Sigmoid colon (tissue), 7 donors: Measurements from ENCODE around the gene CCDC177. TPM values are rescaled to one million over a fixed set of nuclear protein-coding genes. Genes with fewer than 3 reads are reported as not detected.

Experiments
- DNase-seq: peaks from one replicate; pipeline ENCODE4 v3.0.0-alpha.2; 2019
- H3K27ac ChIP-seq, 4 donors: fragments of 200-600 bp; sonication (generic); one replicate each; pipeline ENCODE4 v1.5.1; 2016 to 2019; ENCODE audit warnings: mild to moderate bottlenecking in 1 of 4
- H3K27me3 ChIP-seq, 3 donors: fragments of 200-600 bp; sonication (generic); one replicate each; pipeline ENCODE4 v1.5.1; 2019; ENCODE audit warnings: mild to moderate bottlenecking in 1 of 3
- H3K36me3 ChIP-seq, 4 donors: fragments of 200-600 bp; sonication (generic); one replicate each; pipeline ENCODE4 v1.5.1; 2016 to 2019
- H3K4me1 ChIP-seq, 4 donors: fragments of 200-600 bp; sonication (generic); one replicate each; pipeline ENCODE4 v1.5.1; 2017 to 2019
- H3K4me3 ChIP-seq, 4 donors: fragments of 200-600 bp; sonication (generic); one replicate each; pipeline ENCODE4 v1.5.1; 2017 to 2019; ENCODE audit warnings: mild to moderate bottlenecking in 2 of 4, moderate library complexity in 1 of 4
- H3K9me3 ChIP-seq, 4 donors: fragments of 200-600 bp in 3 of 4; sonication (generic) in 3 of 4; one replicate each; pipeline versions ENCODE4 v1.5.1 to v1.6.1; 2013 to 2019
- EP300 ChIP-seq, 4 donors: sonication (generic); formaldehyde crosslinking; IDR thresholded peaks; one replicate each; pipeline ENCODE4 v1.6.1; 2017; ENCODE audit warnings: antibody characterized with exemption in 4 of 4
- POLR2A ChIP-seq, 2 donors: fragments of 450-650 bp; IDR thresholded peaks; one replicate each; pipeline ENCODE4 v1.6.1; 2016; ENCODE audit warnings: antibody characterized with exemption in 2 of 2, mild to moderate bottlenecking in 2 of 2, moderate library complexity in 2 of 2
- POLR2AphosphoS5 ChIP-seq, 4 donors: sonication (generic); formaldehyde crosslinking; IDR thresholded peaks; one replicate each; pipeline ENCODE4 v1.6.1; 2017; ENCODE audit warnings: antibody characterized with exemption in 4 of 4
- WGBS, 2 donors: extraction: QIAGEN DNeasy Blood & Tissue Kit; methylation state at CpG; one replicate each; pipeline ENCODE4 v1.1.7; 2013; 5-methylcytosine and 5-hydroxymethylcytosine counted together
- intact Hi-C: fragments of 100-400 bp; cut with DNase I; formaldehyde crosslinking; loops from one replicate; pipeline ENCODE4 v1.15.1; 2023
- polyA plus RNA-seq, 3 donors: library from polyadenylated mRNA; stranded (reverse); fragments of 200-250 nt; gene quantifications; one replicate each; pipeline ENCODE4 v1.2.3, GENCODE V29; 2013
- total RNA-seq, 4 donors: library from RNA; depleted of rRNA; stranded (reverse); fragments of >200 nt; gene quantifications; one replicate each; pipeline ENCODE4 v1.1.0, GENCODE V29; 2016
- TF ChIP-seq, protein P1 (sequence below), 4 experiments: fragments of 450-650 bp in 3 of 4; fragments of 200-600 bp in 1 of 4; IDR thresholded peaks; one replicate each; pipeline ENCODE4 v1.5.1; 2016 to 2019; ENCODE audit warnings: antibody characterized with exemption in 4 of 4, mild to moderate bottlenecking in 3 of 4, moderate library complexity in 2 of 4
- donor health status: healthy with polysubstance abuse.
- donor health status: Bipolar disorder and iron deficiency.
- donor health status: healthy.

The CCDC177 gene
- total and polyA plus RNA-seq, 7 donors, result not detected

DNA sequence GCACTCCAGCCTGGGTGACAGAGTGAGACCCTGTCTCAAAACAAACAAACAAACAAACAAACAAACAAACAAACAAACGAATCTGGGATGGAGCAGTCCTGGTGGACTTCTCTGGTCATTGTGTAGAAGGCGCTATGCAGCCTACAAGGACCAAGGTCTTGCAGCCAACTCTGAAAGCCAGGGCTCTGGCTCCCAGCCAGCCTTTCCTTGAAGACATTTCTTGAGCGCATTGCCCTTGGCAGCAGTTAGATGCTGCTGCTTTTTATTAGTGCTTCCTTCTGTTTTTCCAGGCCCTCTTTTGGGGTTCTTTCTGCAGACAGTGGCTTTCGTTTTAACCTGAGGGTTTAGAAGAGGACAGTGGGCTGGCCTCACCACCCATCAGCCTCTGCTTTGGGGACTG lies 20.2 kb downstream of the CCDC177 start:
- Histone ChIP-seq H3K36me3 (no peaks in the 10 kb centered on the region), H3K9me3 (no peaks in the 10 kb centered on the region), H3K27me3 (peaks cover 0 to 15% (median 5%) of the 10 kb centered on the region in 3 donors), H3K4me3 (no peak overlapping the region), H3K27ac (no peak overlapping the region), H3K4me1 (peaks cover 0 to 7% (median 0%) of the 10 kb centered on the region in 4 donors)
- intact Hi-C loops, result no loop called here
- DNase-seq, result no peak
- no peak for TF ChIP-seq POLR2A (IDR thresholded peaks at IDR 0.05)
- TF ChIP-seq, protein P1, sequence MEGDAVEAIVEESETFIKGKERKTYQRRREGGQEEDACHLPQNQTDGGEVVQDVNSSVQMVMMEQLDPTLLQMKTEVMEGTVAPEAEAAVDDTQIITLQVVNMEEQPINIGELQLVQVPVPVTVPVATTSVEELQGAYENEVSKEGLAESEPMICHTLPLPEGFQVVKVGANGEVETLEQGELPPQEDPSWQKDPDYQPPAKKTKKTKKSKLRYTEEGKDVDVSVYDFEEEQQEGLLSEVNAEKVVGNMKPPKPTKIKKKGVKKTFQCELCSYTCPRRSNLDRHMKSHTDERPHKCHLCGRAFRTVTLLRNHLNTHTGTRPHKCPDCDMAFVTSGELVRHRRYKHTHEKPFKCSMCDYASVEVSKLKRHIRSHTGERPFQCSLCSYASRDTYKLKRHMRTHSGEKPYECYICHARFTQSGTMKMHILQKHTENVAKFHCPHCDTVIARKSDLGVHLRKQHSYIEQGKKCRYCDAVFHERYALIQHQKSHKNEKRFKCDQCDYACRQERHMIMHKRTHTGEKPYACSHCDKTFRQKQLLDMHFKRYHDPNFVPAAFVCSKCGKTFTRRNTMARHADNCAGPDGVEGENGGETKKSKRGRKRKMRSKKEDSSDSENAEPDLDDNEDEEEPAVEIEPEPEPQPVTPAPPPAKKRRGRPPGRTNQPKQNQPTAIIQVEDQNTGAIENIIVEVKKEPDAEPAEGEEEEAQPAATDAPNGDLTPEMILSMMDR (IDR thresholded peaks at IDR 0.05), result no peak
- TF ChIP-seq EP300 (IDR thresholded peaks at IDR 0.05), result no peak
- no peak for TF ChIP-seq POLR2AphosphoS5 (IDR thresholded peaks at IDR 0.05)
- WGBS, 2 donors, result 44 to 57% methylated on average over 4 of the region's 4 CpGs

DNA sequence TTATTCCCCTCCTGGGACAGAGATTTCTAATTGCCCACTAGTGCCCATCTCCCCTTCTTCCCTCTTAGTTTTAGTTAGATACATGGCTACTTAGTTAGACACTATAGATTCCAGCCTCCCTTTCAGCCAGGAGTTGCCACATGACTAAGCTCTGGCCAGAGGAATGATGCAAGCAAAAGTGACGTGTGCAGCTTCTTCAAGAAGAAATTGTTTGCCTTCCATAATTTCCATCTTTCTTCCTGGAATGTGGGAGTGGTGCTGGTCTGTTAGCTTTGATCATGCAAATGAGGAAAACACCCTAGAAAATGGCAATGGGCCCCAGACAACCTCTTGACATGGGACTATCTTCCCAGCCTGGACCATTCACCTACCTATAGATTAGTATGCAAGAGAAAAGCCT lies 21.4 kb downstream of the CCDC177 start:
- Histone ChIP-seq H3K4me1 (peaks cover 0 to 7% (median 0%) of the 10 kb centered on the region in 4 donors), H3K27me3 (peaks cover 0 to 22% (median 15%) of the 10 kb centered on the region in 3 donors), H3K36me3 (no peaks in the 10 kb centered on the region), H3K4me3 (no peak overlapping the region), H3K9me3 (no peaks in the 10 kb centered on the region), H3K27ac (no peak overlapping the region)
- DNase-seq, result no peak
- WGBS, 2 donors, result 32 to 52% methylated on average over 1 of the region's 1 CpG
- intact Hi-C loops, result no loop called here
- TF ChIP-seq POLR2AphosphoS5 (IDR thresholded peaks at IDR 0.05) (no peak), EP300 (IDR thresholded peaks at IDR 0.05) (no peak), POLR2A (IDR thresholded peaks at IDR 0.05) (no peak)
- TF ChIP-seq, protein P1 (IDR thresholded peaks at IDR 0.05), result no peak

DNA sequence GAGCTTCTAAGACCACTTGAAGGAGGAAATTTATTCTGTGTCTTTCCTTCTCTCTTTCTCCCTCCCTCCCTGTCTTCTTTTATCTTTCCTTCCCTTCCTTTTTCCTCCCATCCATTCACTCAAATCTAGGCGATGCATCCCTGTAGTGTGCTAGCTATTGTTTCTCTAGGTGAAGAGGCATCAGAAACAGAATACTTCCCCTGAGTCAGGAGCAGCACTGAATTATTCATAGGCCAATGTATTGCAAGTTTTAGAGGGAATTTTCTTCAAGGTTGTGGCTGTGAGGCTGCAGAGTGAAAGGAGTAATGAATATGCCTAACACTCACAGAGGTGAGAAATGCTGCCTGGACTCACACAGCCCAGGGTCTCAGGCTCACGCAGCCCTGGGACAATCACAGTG lies 23.2 kb downstream of the CCDC177 start:
- no peak for DNase-seq
- H3K27me3 ChIP-seq, result peaks cover 0 to 35% (median 23%) of the 10 kb centered on the region in 3 donors
- intact Hi-C loops, result no loop called here
- no peaks in the 10 kb centered on the region for H3K36me3 ChIP-seq
- H3K4me3 ChIP-seq, result no peak overlapping the region
- H3K9me3 ChIP-seq, result no peaks in the 10 kb centered on the region
- no peak for TF ChIP-seq POLR2AphosphoS5 (IDR thresholded peaks at IDR 0.05)
- TF ChIP-seq, protein P1 (IDR thresholded peaks at IDR 0.05), result no peak
- no peak for TF ChIP-seq EP300 (IDR thresholded peaks at IDR 0.05)
- TF ChIP-seq POLR2A (IDR thresholded peaks at IDR 0.05), result no peak
- H3K4me1 ChIP-seq, result peaks cover 0 to 7% (median 5%) of the 10 kb centered on the region in 4 donors
- no peak overlapping the region for H3K27ac ChIP-seq
- 81 to 83% methylated on average over 2 of the region's 2 CpGs for WGBS, 2 donors

DNA sequence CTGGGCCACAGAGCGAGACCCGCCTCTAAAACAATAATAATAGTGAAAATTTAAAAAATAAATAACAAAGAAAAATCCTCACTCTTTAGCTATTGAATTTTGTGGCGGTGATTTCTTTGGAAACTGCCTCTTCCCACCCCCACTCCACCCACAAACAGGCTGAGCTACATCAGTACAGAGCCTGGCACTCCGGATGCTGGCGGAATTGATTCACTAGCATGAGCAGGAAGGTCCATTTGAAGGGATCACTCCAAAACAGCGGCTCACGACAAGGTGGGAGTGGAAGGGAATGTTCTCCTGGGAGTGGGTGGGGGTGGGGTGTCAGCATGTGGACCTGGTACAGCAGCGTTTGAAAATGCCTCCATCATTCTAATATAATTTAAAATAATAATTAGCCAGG lies 26.1 kb downstream of the CCDC177 start:
- Histone ChIP-seq H3K36me3 (no peaks in the 10 kb centered on the region), H3K27me3 (peaks cover 0 to 35% (median 23%) of the 10 kb centered on the region in 3 donors), H3K4me3 (no peak overlapping the region), H3K9me3 (no peaks in the 10 kb centered on the region), H3K4me1 (peaks cover 0 to 6% (median 2%) of the 10 kb centered on the region in 4 donors), H3K27ac (no peak overlapping the region)
- WGBS, 2 donors, result 84 to 88% methylated on average over 8 of the region's 8 CpGs
- TF ChIP-seq POLR2AphosphoS5 (IDR thresholded peaks at IDR 0.05) (no peak), POLR2A (IDR thresholded peaks at IDR 0.05) (no peak), EP300 (IDR thresholded peaks at IDR 0.05) (no peak)
- TF ChIP-seq, protein P1 (IDR thresholded peaks at IDR 0.05), result no peak
- no peak for DNase-seq
- intact Hi-C loops, result no loop called here
